GM21576 (cell line): Measurements from ENCODE around the gene ING5.
"Not testable (repeated sequence)": the region's sequence is repeated elsewhere in the genome, so short reads cannot be mapped to it uniquely, and the experiment has no call there.

Experiments used
- ATAC-seq: cut with Tn5 transposase; IDR thresholded peaks from one replicate; pipeline ENCODE4 v1.9.1; 2021; ENCODE audit warnings: mild to moderate bottlenecking, moderate library complexity; ENCODE audit not compliant: unreplicated experiment

Gene ING5

GRCh38 chr2:241701399-241702154 lies at the start of gene ING5:
Gene ING5 (plus strand): TSS chr2:241702039. CDS start chr2:241702066, 27 bp downstream.
- ATAC-seq = peak; percentile 43

- ATAC-seq = no peak
Measured at GRCh38 chr2:241652142-241652541, 49.7 kb upstream of the ING5 start.

GRCh38 chr2:241652722-241653121 lies 49.1 kb upstream of the ING5 start:
- ATAC-seq = no peak

- ATAC-seq = no peak
Measured at GRCh38 chr2:241653210-241653750, 48.6 kb upstream of the ING5 start.

- ATAC-seq = no peak
Measured at GRCh38 chr2:241654551-241654950, 47.3 kb upstream of the ING5 start.

GRCh38 chr2:241655516-241656189 lies 46.2 kb upstream of the ING5 start:
- ATAC-seq = no peak

- ATAC-seq = no peak
Measured at GRCh38 chr2:241656190-241656741, 45.6 kb upstream of the ING5 start.

GRCh38 chr2:241657786-241658254 lies 44.0 kb upstream of the ING5 start:
- no peak for ATAC-seq

GRCh38 chr2:241658296-241658695 lies 43.5 kb upstream of the ING5 start:
- no peak for ATAC-seq

GRCh38 chr2:241659150-241659739 lies 42.6 kb upstream of the ING5 start:
- ATAC-seq = no peak

- no peak for ATAC-seq
Measured at GRCh38 chr2:241660593-241661213, 41.1 kb upstream of the ING5 start.

GRCh38 chr2:241662731-241663130 lies 39.1 kb upstream of the ING5 start:
- not testable (repeated sequence) for ATAC-seq

GRCh38 chr2:241665731-241666440 lies 36.0 kb upstream of the ING5 start:
- no peak for ATAC-seq

- no peak for ATAC-seq
Measured at GRCh38 chr2:241666627-241667400, 35.0 kb upstream of the ING5 start.

- no peak for ATAC-seq
Measured at GRCh38 chr2:241668354-241668753, 33.5 kb upstream of the ING5 start.

GRCh38 chr2:241668839-241669238 lies 33.0 kb upstream of the ING5 start:
- no peak for ATAC-seq

- no peak for ATAC-seq
Measured at GRCh38 chr2:241670333-241671110, 31.3 kb upstream of the ING5 start.

- no peak for ATAC-seq
Measured at GRCh38 chr2:241671457-241672240, 30.2 kb upstream of the ING5 start.
